ENCODE data around the gene MSTN.

Gene MSTN

DNA sequence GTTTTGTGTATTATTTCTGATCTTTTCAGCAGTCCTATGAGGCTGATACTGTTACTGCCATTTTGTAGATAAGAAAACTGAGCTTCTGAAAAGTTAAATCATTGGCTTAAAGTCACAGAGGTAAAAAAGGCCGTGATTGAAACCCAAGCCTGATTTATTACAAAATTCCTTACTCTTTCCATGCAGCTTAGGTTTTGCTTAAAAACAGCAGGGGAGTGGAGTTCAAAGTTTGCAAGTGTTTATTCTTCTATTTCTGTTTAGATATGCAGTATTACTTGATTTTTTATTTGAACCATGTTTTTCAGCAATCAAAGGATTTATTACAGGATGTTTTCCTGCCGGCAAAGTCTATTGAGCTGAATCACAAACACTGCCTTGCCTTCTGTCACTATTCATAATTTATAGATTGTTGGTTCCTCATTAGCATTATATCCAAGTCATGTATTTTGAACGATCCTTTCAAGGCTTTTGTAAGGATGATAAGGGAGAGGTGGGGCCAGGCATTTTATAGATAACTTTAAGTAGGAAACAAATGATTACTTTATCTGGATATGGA lies 31.9 kb upstream of the MSTN start:
- WGBS, result 93% methylated on average over 2 of the region's 3 CpGs
- Histone ChIP-seq H3K4me1 (ENCODE audit: insufficient read depth, low read length) (no peaks in the 10 kb centered on the region), H3K27me3 (ENCODE audit: insufficient read depth, low read length) (no peaks in the 10 kb centered on the region), H3K36me3 (ENCODE audit: insufficient read depth, low read length) (no peaks in the 10 kb centered on the region), H3K27ac (ENCODE audit: low read depth, low read length) (no peak overlapping the region), H3K9ac (ENCODE audit: low read depth, low read length) (no peak overlapping the region), H3K4me3 (ENCODE audit: low read length) (no peak overlapping the region), H3K9me3 (ENCODE audit: insufficient read depth, low read depth, low read length) (no peaks in the 10 kb centered on the region)

DNA sequence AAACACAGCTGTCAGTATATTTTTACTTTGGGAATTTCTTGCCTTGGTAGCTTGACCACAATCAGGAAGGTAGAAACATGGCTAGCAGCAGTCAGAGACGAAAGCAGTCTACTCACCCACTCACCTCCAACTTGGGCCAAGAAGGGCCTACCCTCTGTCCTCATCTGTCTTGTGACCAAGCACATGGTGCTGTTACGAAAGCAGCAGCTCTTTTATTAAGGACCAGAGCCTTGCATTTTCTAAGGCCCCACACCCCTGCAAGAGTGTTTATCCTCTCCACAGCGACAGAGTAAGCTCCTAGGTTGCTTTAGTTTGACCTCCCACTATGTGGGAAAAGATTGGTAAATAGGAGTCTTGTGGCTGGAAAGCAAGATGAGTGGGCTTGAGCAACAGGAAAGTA lies 31.3 kb upstream of the MSTN start:
- H3K36me3 ChIP-seq (ENCODE audit: insufficient read depth, low read length), result no peaks in the 10 kb centered on the region
- H3K4me1 ChIP-seq (ENCODE audit: insufficient read depth, low read length), result no peaks in the 10 kb centered on the region
- no peak overlapping the region for H3K4me3 ChIP-seq (ENCODE audit: low read length)
- WGBS, result 80% methylated on average over 3 of the region's 3 CpGs
- H3K9me3 ChIP-seq (ENCODE audit: insufficient read depth, low read depth, low read length), result no peaks in the 10 kb centered on the region
- no peak overlapping the region for H3K27ac ChIP-seq (ENCODE audit: low read depth, low read length)
- no peak overlapping the region for H3K9ac ChIP-seq (ENCODE audit: low read depth, low read length)
- no peaks in the 10 kb centered on the region for H3K27me3 ChIP-seq (ENCODE audit: insufficient read depth, low read length)

DNA sequence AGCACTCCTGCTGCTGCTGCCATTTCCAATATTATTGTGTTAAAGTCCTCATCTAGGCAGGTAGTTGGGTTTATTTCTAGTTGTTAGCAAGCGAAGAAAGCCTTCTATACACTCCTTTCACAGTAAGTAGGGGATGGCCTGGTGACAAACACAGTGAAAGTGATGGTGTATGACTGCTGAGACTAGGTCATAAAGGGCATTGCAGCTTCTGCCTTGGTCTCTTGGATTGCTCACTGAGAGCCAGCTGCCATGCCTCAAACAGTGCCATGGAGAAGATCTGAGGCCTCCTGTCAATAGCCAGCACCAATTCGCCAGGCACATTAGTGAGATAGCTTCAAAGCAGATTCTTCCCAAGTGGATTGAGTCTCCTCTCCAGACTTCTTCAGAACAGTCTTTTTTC lies 27.6 kb upstream of the MSTN start:
- no peak overlapping the region for H3K27ac ChIP-seq (ENCODE audit: low read depth, low read length)
- no peaks in the 10 kb centered on the region for H3K9me3 ChIP-seq (ENCODE audit: insufficient read depth, low read depth, low read length)
- no peak overlapping the region for H3K9ac ChIP-seq (ENCODE audit: low read depth, low read length)
- 89% methylated on average over 1 of the region's 2 CpGs for WGBS
- no peak overlapping the region for H3K4me3 ChIP-seq (ENCODE audit: low read length)
- no peaks in the 10 kb centered on the region for H3K36me3 ChIP-seq (ENCODE audit: insufficient read depth, low read length)
- no peaks in the 10 kb centered on the region for H3K27me3 ChIP-seq (ENCODE audit: insufficient read depth, low read length)
- no peaks in the 10 kb centered on the region for H3K4me1 ChIP-seq (ENCODE audit: insufficient read depth, low read length)

GRCh38 chr2:190088917-190089316 lies 26.4 kb upstream of the MSTN start:
- H3K4me1 ChIP-seq (ENCODE audit: insufficient read depth, low read length), result no peaks in the 10 kb centered on the region
- 36% methylated on average over 3 of the region's 4 CpGs for WGBS
- no peaks in the 10 kb centered on the region for H3K36me3 ChIP-seq (ENCODE audit: insufficient read depth, low read length)
- H3K27me3 ChIP-seq (ENCODE audit: insufficient read depth, low read length), result no peaks in the 10 kb centered on the region
- no peaks in the 10 kb centered on the region for H3K9me3 ChIP-seq (ENCODE audit: insufficient read depth, low read depth, low read length)
- no peak overlapping the region for H3K9ac ChIP-seq (ENCODE audit: low read depth, low read length)
- H3K4me3 ChIP-seq (ENCODE audit: low read length), result no peak overlapping the region
- no peak overlapping the region for H3K27ac ChIP-seq (ENCODE audit: low read depth, low read length)

DNA sequence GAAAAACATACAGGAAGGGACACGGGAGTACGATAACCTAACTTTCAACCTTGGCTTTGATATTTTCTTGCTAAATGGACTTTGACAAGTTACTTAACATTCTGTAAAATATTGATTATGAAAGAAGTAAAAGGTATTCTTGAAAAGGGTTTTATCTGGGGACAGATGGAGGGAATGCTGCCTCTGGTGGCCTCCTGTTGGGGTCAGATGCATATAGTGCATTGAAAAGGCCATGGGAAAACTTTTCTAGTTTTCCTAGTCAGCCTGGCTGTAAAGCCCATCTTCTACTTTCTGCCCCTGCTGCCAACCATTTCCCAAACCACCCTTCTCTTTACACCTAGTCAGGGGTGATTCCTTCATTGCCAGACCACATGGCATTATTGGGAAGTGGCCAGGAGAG lies 22.2 kb upstream of the MSTN start:
- H3K4me1 ChIP-seq (ENCODE audit: insufficient read depth, low read length), result no peaks in the 10 kb centered on the region
- no peaks in the 10 kb centered on the region for H3K36me3 ChIP-seq (ENCODE audit: insufficient read depth, low read length)
- H3K27ac ChIP-seq (ENCODE audit: low read depth, low read length), result no peak overlapping the region
- H3K4me3 ChIP-seq (ENCODE audit: low read length), result no peak overlapping the region
- no peaks in the 10 kb centered on the region for H3K9me3 ChIP-seq (ENCODE audit: insufficient read depth, low read depth, low read length)
- H3K9ac ChIP-seq (ENCODE audit: low read depth, low read length), result no peak overlapping the region
- 75% methylated on average over 2 of the region's 2 CpGs for WGBS
- H3K27me3 ChIP-seq (ENCODE audit: insufficient read depth, low read length), result no peaks in the 10 kb centered on the region

GRCh38 chr2:190082118-190082517 lies 19.6 kb upstream of the MSTN start:
- H3K36me3 ChIP-seq (ENCODE audit: insufficient read depth, low read length), result no peaks in the 10 kb centered on the region
- H3K27ac ChIP-seq (ENCODE audit: low read depth, low read length), result no peak overlapping the region
- no peaks in the 10 kb centered on the region for H3K4me1 ChIP-seq (ENCODE audit: insufficient read depth, low read length)
- H3K4me3 ChIP-seq (ENCODE audit: low read length), result no peak overlapping the region
- 96% methylated on average over 1 of the region's 1 CpG for WGBS
- H3K27me3 ChIP-seq (ENCODE audit: insufficient read depth, low read length), result no peaks in the 10 kb centered on the region
- H3K9ac ChIP-seq (ENCODE audit: low read depth, low read length), result no peak overlapping the region
- peaks cover 3% of the 10 kb centered on the region; the same call in 1 of the 2 replicates for H3K9me3 ChIP-seq (ENCODE audit: insufficient read depth, low read depth, low read length)

DNA sequence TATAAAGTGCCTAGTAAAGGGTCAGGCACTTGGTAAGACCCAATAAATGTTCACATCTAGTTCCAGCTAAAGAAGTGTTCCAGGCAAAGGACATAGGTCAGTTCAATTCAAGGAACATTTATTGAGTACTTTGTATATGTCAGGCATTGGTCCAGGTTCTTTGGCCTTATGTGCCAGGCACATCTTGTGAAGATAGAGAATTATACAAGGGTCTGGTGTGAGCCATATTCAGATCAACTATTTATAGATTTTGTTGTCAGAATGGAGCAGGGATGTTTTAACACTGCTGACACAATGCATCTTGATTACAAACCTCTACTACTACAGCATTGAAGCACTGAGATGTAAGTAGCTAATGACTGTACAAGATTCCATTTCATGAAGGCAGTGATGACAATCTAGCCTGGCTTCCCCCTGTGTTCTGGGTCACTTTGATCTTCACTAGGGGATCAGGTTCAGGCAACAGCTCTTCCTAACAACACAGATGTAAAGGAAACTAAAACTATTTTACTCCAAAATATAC lies 18.1 kb upstream of the MSTN start:
- Histone ChIP-seq H3K4me3 (ENCODE audit: low read length) (no peak overlapping the region), H3K9me3 (ENCODE audit: insufficient read depth, low read depth, low read length) (peaks cover 3% of the 10 kb centered on the region; the same call in 1 of the 2 replicates), H3K36me3 (ENCODE audit: insufficient read depth, low read length) (no peaks in the 10 kb centered on the region), H3K9ac (ENCODE audit: low read depth, low read length) (no peak overlapping the region), H3K27ac (ENCODE audit: low read depth, low read length) (no peak overlapping the region), H3K27me3 (ENCODE audit: insufficient read depth, low read length) (no peaks in the 10 kb centered on the region), H3K4me1 (ENCODE audit: insufficient read depth, low read length) (no peaks in the 10 kb centered on the region)

- Histone ChIP-seq H3K36me3 (ENCODE audit: insufficient read depth, low read length) (no peaks in the 10 kb centered on the region), H3K9ac (ENCODE audit: low read depth, low read length) (no peak overlapping the region), H3K4me1 (ENCODE audit: insufficient read depth, low read length) (no peaks in the 10 kb centered on the region), H3K27ac (ENCODE audit: low read depth, low read length) (no peak overlapping the region), H3K27me3 (ENCODE audit: insufficient read depth, low read length) (no peaks in the 10 kb centered on the region), H3K9me3 (ENCODE audit: insufficient read depth, low read depth, low read length) (peaks cover 3% of the 10 kb centered on the region; the same call in 1 of the 2 replicates), H3K4me3 (ENCODE audit: low read length) (no peak overlapping the region)
- WGBS, result 96% methylated on average over 2 of the region's 2 CpGs
Measured at GRCh38 chr2:190079160-190079559, 16.6 kb upstream of the MSTN start.

DNA sequence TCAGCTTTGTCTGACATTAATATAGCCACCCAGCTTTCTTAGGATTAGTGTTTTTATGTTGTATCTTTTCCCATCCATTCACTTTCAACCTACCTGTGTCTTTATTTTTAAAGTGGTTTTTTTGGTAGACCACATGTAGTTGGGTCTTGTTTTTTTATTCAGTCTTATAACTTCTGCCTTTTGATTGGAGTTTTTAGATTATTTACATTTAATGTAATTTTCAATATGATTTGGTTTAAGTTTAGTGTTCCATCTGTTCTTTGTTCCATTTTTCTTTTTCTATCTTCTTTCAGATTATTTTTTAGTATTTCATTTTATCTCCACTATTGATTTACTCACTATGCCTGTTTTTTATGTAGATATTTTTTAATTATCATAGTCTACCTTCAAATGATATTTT lies 13.1 kb upstream of the MSTN start:
- Histone ChIP-seq H3K4me1 (ENCODE audit: insufficient read depth, low read length) (no peaks in the 10 kb centered on the region), H3K9ac (ENCODE audit: low read depth, low read length) (no peak overlapping the region), H3K4me3 (ENCODE audit: low read length) (no peak overlapping the region), H3K9me3 (ENCODE audit: insufficient read depth, low read depth, low read length) (peaks cover 3% of the 10 kb centered on the region; the same call in 1 of the 2 replicates), H3K36me3 (ENCODE audit: insufficient read depth, low read length) (no peaks in the 10 kb centered on the region), H3K27me3 (ENCODE audit: insufficient read depth, low read length) (no peaks in the 10 kb centered on the region), H3K27ac (ENCODE audit: low read depth, low read length) (no peak overlapping the region)

DNA sequence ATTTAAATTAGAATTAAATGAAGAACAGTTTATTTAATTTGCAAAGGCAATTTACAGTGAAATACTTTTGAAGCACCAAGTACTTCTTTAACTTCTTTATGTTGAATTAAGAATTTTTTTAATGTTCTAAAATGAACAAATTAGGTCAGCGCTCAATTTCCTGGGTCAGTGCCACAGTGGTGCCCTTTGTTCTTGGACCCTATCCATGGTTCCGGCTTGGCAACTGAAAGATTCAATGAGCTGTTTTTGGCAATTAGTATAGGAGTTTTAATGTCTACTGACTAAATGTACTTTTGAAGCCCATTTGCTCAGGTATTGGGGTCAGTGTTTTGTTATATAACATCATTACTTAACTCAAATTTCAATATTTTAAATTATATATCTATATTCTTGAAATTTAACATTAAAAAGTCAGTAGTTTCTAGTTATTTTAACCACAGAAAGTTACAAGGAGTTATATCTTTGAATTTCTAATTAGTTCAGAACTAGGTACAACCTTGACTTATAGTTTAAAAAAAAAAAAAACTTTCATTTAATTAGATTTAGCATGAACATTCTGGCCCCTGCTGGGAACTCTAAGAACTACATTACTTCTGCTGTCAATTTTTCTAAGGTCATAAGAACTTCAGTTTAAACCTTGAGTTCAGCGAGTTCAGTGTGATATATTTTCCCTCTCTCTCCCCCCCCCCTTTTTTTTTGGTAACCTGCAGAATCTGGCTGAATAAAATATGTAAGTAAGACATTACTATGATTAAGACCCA lies 7.6 kb upstream of the MSTN start:
- Histone ChIP-seq H3K4me3 (ENCODE audit: low read length) (no peak overlapping the region), H3K9me3 (ENCODE audit: insufficient read depth, low read depth, low read length) (no peaks in the 10 kb centered on the region), H3K27ac (ENCODE audit: low read depth, low read length) (no peak overlapping the region), H3K4me1 (ENCODE audit: insufficient read depth, low read length) (no peaks in the 10 kb centered on the region), H3K36me3 (ENCODE audit: insufficient read depth, low read length) (no peaks in the 10 kb centered on the region), H3K27me3 (ENCODE audit: insufficient read depth, low read length) (no peaks in the 10 kb centered on the region), H3K9ac (ENCODE audit: low read depth, low read length) (no peak overlapping the region)
- WGBS, result 97% methylated on average over 2 of the region's 3 CpGs

DNA sequence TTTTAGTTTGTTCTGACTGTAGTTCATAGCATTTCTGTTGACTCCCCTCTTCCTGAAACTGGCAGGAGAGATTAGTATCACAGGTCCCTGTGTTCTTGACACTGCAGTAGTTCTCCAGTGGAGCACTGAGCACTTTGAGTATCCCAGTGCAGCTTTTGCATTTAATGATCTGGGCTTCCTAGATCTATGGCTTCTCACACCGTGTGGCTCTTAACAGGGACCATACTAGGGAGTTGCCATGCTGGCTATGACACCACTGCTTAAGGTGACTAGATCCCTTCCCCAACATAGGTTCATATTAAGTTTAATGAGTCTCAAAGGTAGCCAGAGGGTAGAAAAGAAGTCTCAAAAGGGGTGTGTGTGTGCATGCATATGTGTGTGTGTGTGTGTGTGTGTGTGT lies 6.2 kb upstream of the MSTN start:
- 67% methylated on average over 1 of the region's 1 CpG for WGBS
- Histone ChIP-seq H3K9me3 (ENCODE audit: insufficient read depth, low read depth, low read length) (no peaks in the 10 kb centered on the region), H3K27ac (ENCODE audit: low read depth, low read length) (no peak overlapping the region), H3K27me3 (ENCODE audit: insufficient read depth, low read length) (no peaks in the 10 kb centered on the region), H3K36me3 (ENCODE audit: insufficient read depth, low read length) (no peaks in the 10 kb centered on the region), H3K9ac (ENCODE audit: low read depth, low read length) (no peak overlapping the region), H3K4me1 (ENCODE audit: insufficient read depth, low read length) (no peaks in the 10 kb centered on the region), H3K4me3 (ENCODE audit: low read length) (no peak overlapping the region)
